Epithelial cell of prostate (primary cell): Measurements from ENCODE around the gene DAPK1.

ENCODE experiments used
- DNase-seq: peaks from one replicate; pipeline ENCODE4 v3.0.0-alpha.2; 2011; ENCODE audit warnings: low read depth, low spot score
- H3K27ac ChIP-seq: fragments of 450-650 bp; 2 replicates; pipeline ENCODE4 v1.5.1; 2017; ENCODE audit warnings: mild to moderate bottlenecking

DAPK1 gene

DNA sequence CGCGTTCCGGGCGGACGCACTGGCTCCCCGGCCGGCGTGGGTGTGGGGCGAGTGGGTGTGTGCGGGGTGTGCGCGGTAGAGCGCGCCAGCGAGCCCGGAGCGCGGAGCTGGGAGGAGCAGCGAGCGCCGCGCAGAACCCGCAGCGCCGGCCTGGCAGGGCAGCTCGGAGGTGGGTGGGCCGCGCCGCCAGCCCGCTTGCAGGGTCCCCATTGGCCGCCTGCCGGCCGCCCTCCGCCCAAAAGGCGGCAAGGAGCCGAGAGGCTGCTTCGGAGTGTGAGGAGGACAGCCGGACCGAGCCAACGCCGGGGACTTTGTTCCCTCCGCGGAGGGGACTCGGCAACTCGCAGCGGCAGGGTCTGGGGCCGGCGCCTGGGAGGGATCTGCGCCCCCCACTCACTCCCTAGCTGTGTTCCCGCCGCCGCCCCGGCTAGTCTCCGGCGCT is at the start of gene DAPK1:
Gene DAPK1, plus strand, starts transcription at position 264 of the 442 bp plus-strand sequence. CDS start 1,211 bp downstream, outside the sequence.
- no peak for DNase-seq
- no peak within 1 kb of the TSS for H3K27ac ChIP-seq

DNA sequence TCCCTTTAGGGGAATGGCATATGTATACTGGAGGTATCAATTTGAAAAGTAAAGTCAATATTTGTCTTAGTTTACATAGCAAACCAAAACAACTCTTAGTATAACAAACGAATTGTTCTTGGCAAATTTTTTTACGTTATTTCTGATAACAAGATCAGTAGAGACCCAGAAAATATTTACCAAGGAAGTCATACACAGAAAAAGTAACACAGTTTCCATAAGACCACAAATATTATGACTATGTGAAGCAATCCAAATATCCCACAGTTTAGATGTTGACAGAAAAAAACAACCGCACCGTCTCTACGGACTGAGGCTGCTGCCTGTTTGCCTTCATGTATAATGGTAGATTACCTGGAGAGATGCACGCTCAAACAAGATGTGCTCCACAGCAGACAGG is 46.5 kb upstream of the DAPK1 start:
- H3K27ac ChIP-seq = no peak overlapping the region
- no peak for DNase-seq

DNA sequence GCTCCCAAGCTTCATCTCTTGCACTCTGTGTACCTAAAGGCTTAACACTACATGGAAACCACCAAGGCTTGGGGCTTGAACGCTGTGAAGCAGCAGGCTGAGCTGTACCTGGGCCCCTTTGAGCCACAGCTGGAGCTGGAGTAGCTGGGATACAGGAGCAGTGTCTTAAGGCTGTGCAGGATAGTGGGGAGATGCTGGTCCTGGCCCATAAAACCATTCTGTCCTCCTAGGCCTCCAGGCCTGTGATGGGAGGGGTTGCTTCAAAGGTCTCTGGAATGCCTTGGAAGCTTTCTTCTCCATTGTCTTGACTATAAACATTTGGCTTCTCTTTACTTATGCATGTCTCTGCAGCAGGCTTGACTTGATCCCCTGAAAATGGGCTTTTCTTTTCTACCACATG is 42.3 kb upstream of the DAPK1 start:
- no peak for DNase-seq
- H3K27ac ChIP-seq = no peak overlapping the region

DNA sequence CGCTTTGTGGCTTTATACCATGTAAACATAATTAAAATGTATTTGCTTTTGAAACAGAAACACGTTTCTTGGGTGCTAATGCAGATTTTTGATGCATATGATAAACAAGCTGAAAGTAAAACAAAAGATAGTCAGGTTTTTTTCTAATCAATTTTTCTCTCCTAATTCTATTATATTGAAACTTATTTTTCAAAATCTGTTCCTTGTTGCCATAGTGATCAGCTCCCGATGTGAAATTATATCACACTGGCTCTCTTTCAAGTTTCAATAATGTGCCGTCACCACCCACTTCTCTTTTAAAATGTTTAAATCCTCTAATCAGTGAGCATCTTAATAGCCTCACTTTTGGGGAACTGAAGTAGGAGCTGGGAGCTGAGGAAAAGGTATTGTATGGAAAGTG is 36.4 kb upstream of the DAPK1 start:
- no peak for DNase-seq
- H3K27ac ChIP-seq = no peak overlapping the region

DNA sequence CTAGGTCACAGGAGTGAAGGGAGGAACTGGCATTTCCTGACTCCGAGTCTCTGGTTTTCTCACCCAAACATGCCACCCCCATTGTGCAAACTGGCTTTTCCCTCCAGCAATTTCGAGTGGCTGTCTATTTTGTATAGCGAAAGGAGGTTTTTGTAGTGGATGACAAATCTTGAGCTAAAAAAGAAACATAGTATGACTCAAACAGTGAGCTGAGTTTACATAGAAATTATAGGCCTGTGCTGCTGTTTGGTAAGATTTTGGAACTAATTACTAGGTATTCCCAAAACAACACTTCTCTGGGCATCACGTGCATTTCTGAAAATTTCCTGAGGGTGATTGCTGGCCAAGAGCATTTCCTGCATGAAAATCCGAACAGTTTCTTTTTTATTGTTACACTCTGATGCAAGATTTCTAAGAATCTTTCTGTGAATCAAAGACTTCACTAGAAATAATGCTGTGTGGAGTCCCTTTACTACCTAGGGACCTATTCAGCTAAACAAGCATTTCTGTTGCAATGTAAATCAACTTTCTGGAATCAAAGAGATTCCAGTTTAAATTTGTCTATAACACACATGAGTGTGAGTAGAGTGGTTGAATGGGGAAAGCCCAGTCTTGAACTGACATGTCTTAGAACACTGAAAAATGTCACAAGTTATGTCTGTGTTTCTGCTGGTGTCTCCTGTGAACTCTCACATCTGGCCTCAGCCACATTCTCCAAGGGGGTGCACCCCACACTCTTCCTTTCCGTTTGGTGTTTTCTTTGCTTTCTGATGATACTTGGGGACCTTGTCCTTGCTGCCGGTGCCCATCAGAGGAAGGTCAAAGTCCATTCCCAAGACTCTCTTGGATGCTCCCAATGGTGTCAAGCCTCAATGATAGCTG is 33.3 kb upstream of the DAPK1 start:
- DNase-seq = no peak
- no peak overlapping the region for H3K27ac ChIP-seq

DNA sequence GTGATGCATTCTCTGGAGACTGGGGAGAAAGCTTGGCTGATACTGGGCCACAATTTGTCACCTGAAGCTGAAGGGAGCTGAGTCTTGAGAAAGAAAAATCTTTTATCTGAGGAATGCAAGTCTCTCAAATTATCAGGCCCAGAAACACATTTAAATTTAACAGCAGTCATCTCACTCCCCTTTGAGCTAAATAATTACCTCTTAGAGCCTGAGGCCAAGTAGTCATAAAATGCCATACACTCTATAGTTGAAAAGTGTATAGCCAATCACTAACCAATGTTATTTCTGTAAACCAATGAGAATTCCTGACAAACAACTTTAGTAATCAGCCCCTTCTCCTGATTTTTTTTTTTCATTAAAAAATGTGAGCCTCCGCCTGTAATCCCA is 32.7 kb upstream of the DAPK1 start:
- no peak overlapping the region for H3K27ac ChIP-seq
- DNase-seq = no peak

DNA sequence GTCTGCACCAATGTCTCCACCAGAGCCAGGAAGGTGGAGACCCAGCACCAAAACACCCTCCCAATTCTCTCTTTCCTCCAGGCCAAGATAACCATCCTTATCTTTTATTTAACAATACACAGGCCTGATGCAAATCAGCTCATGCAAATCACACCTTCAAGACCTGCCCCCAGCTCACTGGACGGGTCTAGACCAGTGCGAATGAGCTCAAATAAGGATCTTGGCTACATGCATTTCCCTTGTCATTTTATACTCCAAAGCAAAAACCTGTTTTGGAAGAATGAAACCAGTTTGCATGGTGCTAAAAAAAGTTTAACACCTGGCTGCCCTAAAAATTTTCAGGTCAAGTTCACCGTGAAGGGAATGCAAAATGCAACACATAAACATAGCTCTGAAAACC is 31.9 kb upstream of the DAPK1 start:
- no peak for DNase-seq

DNA sequence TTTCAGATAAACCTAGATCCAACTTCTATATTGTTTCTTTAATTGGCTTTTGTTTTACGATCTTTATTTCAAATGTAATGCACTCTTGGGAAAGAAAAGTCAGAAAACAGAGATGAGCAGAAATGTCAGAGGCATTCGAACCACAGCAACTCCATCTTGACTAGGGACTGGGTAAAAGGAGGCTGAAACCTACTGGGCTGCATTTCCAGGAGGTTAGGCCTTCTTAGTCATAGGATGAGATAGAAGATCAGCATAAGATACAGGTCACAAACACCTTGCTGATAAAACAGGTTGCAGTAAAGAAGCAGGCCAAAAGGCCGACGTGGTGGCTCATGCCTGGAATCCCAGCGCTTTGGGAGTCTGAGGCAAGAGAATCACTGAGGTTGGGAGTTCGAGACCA is 30.5 kb upstream of the DAPK1 start:
- H3K27ac ChIP-seq = no peak overlapping the region
- DNase-seq = no peak

More for the DNA sequence above, 31.9 kb upstream of the DAPK1 start:
- no peak overlapping the region for H3K27ac ChIP-seq

DNA sequence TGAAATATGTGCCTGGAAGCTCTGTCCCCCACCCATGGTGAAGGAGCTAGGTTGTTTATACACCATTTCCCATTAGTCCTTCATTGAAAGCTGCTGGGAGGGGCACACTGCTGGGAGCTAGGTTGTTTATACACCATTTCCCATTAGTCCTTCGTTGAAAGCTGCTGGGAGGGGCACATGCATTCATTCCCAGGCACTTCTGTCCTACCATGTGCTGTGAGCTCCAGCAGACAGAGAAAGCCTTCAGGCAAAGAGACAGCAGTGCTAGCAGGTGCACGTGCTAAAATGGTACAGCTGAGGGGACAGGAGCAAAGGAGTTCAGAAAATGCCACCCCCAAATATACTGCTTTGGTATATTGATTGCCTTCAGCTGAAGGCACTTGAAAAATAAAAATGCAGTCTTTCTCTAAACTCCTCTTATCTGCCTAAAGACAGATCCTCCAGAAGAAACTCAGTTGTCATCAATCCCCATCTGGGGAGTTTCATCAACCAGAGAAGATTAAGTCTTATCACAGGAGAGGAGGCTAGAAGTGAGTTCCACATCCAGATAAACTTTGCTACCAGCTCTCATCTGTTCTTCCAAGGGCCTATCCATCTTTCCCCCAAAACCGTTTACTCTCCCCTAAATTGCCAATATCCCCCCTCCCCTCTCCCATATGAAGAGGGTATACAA is 27.7 kb upstream of the DAPK1 start:
- no peak for DNase-seq
- no peak overlapping the region for H3K27ac ChIP-seq

DNA sequence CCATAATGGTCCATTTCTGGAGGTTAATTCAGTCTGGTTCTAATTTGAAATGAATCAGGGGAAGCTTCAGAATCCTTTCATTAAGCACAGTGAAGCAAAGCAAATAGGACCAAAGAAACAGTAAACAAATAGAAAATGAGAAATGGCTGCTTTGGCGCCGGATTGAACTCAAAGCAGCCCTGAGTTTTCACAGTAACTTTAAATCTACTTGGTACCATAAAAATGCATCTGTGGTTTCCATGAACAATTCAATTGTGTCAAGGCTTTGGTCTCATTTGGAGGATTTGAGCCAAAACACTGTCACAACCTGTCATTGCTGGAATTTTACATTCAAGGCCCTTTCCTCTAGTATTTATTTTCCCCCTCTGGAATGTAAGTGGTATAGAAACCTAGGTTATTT is 25.9 kb upstream of the DAPK1 start:
- DNase-seq = no peak
- H3K27ac ChIP-seq = no peak overlapping the region

DNA sequence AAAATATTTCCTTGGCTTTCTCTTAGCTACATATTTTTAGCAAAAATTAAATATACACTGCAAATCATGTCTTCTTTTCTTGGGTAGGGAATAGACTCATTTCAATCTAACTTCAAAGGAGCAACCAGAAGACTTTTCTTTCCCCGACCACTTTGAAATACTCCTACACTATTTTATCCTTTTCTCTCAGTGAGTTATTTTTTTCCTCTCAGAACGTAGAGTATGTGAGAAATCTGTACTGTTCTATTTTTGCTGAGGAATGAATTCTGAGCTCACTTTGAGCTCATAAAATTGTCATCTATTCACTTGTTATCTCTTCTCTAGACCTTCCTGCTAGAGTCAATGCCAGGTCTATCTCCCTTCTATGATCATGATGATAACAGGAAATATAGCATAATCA is 22.2 kb upstream of the DAPK1 start:
- no peak overlapping the region for H3K27ac ChIP-seq
- DNase-seq = no peak

DNA sequence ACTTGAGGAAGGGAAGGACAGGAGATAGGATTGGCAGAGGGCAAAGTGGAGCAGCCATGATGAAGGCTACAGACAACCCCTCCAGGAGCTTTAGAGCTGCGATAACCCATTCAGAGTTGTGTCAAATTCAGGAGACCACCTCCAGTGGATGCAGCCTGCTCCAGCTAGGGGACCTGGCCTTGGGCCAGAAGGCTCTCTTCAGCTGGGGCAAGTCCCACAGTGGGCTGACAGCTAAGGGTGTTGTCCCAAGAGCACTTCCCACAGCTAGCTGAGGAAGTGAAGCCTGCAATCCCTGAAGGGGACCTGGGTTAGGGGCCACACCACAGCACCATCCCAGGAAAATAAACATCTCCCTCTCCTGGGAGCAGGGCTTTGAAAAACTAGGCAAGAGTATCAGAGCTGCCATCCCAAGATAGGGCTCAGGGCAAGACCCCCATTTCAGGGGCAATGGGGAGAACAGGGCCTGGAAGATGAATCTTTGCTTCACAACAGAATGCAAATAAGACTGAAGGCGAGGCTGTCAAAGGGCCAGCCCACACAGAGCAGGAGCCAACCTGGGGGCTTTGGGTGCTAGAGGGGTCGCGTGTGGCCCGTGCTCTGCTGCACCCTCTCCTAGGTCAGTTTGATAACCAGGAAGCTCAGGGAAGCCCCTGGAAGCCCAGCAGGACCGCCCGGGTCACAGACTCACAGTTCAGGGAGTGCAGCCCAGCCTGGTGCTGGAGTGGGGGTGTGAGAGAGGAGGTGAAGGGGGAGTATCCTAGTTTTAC is 19.3 kb upstream of the DAPK1 start:
- no peak for DNase-seq
- H3K27ac ChIP-seq = no peak overlapping the region

DNA sequence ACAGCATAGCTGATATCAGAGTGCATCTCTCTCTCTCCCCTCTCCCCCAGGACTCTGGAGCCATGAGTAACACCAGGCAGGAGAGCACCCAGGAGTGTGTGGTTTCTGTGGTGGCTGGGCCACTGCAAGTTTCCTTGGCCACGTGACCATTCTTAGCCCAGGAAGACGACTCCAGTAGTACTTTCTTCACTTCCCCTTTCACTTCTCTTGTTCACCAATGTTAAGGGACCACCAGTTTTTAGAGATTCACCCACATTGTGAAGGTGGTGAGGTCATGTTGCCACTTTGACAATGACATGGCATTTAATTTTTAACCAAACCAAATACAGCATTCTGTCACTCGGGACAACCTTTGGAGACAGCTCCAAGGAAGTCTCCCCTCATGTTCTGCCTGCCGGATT is 17.9 kb upstream of the DAPK1 start:
- no peak for DNase-seq
- no peak overlapping the region for H3K27ac ChIP-seq

DNA sequence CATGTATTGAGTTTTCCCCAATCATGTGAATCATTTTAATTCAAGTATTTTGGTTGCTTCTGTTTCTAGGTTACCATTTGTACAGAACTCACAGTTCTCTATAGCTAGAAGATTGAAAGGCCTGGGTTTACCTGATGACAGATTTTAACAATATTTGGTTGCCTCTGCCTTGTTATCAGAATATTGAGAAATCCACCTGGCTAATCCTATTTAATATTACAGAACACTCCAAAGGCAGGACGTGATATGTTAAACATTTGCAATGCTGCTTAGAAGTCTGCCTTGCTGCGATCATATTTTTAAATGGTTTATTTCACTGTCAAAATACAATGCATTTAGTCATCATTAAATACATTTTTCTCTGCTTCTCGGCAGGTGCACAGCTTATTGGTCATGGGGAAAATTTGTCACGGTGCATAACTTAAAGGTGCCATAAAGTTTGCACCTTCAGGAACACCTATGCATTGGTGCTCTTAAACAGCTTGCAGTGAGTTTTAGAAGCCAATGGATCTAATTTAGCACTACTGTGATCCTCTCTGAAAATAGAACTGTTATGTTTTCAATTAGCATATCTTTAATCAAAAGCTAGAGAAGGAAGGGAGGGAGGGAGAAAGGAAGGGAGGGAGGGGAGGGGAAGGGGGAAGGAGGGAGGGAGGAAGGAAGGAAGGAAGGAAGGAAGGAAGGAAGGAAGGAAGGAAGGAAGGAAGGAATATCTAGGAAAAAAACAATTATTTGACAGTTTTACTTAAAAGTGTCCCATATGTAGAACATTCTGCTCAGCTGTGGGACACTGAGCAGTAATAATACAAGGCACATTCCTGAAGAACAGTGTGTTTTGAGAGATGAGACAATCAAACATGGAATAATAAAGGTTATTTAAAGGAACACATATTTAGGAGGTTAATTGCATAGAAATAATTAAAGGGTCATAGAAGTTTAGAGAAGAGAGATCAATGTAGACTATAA is 15.5 kb upstream of the DAPK1 start:
- no peak for DNase-seq
- H3K27ac ChIP-seq = no peak overlapping the region

DNA sequence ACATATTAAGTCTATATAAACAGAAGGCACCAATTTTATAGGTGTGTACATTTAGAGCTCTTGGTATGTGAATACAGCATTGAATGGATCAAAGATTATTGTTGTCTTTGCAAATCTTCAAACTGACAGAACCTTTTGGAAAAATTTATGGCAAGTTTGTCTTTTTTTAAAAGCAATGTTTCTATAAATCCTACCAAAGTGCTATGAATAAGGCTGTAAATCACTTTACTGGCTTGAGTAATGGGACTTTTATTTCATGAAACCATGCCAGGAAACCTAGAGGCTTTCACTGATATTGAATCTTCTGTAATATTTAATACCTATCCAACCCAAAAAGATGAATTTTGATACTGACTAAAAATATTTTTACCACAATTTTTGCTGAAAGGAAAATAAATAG is 7.4 kb upstream of the DAPK1 start:
- H3K27ac ChIP-seq = no peak overlapping the region
- no peak for DNase-seq

DNA sequence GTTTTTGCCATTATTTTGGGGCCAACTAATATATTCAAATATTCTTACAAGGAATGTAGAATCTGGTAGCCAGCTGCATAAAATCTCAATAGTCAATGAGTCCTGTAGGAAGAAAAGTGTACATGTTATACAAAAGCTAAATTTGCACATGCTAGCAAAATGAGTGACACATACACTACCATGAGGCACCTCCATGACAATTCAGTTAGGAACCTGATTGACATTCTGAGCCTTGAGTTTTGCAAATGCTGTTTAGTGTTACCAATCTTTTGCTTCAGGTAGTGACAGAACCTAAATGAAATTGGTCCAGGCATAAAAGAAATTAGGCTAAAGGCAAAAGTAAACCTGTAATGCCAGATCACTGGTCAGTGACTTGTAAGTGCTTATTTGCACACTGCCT is 6.8 kb upstream of the DAPK1 start:
- DNase-seq = no peak
- H3K27ac ChIP-seq = no peak overlapping the region

DNA sequence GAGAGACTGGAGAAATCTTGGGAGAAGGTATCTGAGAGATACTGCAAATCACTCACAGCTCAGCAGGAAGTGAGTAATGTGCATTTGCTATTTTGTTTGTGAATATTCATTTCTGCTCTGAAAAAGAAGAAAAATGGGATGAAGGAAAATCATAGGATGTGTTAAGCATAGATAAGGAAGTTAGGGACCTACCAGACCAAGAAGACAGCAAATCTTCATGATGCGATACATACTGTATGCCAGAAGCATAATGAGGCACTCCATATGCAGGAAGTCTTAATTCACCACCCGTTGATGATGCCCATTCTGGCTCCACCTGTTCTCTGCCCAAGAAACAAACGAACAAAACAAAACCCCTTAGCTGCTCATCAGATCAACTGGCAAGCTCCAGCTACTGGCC is 6.1 kb upstream of the DAPK1 start:
- DNase-seq = no peak
- H3K27ac ChIP-seq = no peak overlapping the region

DNA sequence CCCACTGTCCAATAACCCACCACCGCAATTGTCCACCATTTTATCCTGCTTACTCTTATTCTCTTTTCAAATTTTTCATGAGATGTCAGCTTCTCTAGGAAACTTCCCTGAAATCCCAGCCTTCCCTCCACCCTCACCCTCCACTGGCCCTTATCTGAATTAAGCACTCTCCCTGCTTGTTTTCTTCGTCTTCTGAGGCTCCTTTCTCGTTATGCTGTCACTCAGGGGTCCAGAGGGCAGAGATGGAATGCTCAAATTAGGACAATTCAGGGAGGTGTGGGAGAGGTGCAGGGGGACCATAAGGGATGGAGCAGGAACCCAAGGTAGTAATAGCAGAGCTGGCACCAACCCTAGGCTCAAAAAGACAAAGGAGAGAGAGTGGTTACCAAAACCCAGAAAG is 5.0 kb upstream of the DAPK1 start:
- DNase-seq = no peak
- no peak overlapping the region for H3K27ac ChIP-seq

DNA sequence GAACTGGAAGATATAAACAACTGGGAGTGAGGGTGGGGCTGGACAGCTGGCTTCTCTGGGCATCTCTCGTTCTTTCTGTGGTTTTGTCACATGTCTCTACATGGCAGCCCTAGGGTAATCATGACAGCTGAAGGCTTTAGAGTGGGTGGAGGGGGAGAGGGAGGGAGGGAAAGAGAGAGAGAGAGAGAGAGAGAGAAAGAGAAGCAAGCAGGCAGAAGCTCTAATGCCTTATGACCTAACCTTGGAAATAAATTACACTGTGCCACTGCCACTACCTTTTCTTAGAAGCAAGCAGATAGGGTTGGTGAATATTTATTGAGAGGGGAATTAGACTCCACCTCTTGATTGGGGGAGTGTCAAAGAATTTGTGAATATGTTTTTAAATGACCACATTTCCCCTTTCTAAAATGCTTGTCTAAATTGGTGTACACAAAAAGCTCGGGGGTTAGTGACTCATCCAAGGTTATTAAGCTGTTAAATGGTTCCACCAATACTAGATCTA is 2.6 kb upstream of the DAPK1 start:
- DNase-seq = no peak

More for the DNA sequence above, 2.6 kb upstream of the DAPK1 start:
- no peak overlapping the region for H3K27ac ChIP-seq
